A549 (cell line): ENCODE data around the gene CHI3L1. TPM values are rescaled to one million over a fixed set of nuclear protein-coding genes. Genes with fewer than 3 reads are reported as not detected.

Source experiments
- ATAC-seq, 2 experiments: fragments of 200-7000 bp in 1 of 2; fragments of >200 bp in 1 of 2; cut with Nextera tagmentation in 1 of 2; cut with Tn5 transposase in 1 of 2; 3 replicates each; pipeline versions ENCODE4 v1.8.0 to v1.9.1; 2018 to 2020; ENCODE audit warnings: mild to moderate bottlenecking in 1 of 2, moderate library complexity in 1 of 2
- CTCF ChIA-PET: fragments of 300-600 bp; sonication (Branson Sonifier 250); formaldehyde crosslinking; extraction: SDS; loops from one replicate; lab custom pipeline; 2021; ENCODE audit warnings: antibody characterized with exemption, inconsistent platforms; lab: Yijun Ruan, JAX
- POLR2A ChIA-PET: fragments of 350-600 bp; formaldehyde crosslinking; extraction: SDS; loops from one replicate; lab custom pipeline; 2021; ENCODE audit warnings: antibody characterized with exemption, inconsistent platforms; lab: Yijun Ruan, JAX
- DNase-seq, 2 experiments: peaks; one replicate each; pipeline versions ENCODE4 v3.0.0 to v3.0.0-alpha.2; 2011 to 2016; ENCODE audit warnings: low read depth in 1 of 2, low spot score in 1 of 2
- FAIRE-seq: peaks from 2 replicates; lab custom pipeline; 2011; peaks lifted over from hg19 to GRCh38; lab: Jason Lieb, UNC
- H3K27ac ChIP-seq, 2 experiments: fragments of >200 bp; sonication (Bioruptor Twin); formaldehyde crosslinking; 3 replicates each; pipeline ENCODE4 v1.5.1; 2016 to 2017
- H3K4me1 ChIP-seq: fragments of >200 bp; sonication (Bioruptor Twin); formaldehyde crosslinking; 3 replicates; pipeline ENCODE4 v1.6.1; 2016
- H3K4me2 ChIP-seq: fragments of >200 bp; sonication (Bioruptor Twin); formaldehyde crosslinking; 3 replicates; pipeline ENCODE4 v1.6.1; 2016
- H3K4me3 ChIP-seq: fragments of >200 bp; sonication (Bioruptor Twin); formaldehyde crosslinking; 3 replicates; pipeline ENCODE4 v1.5.1; 2016
- H3K9me3 ChIP-seq: fragments of >200 bp; sonication (Bioruptor Twin); formaldehyde crosslinking; 3 replicates; pipeline ENCODE4 v1.6.1; 2016
- BCL3 ChIP-seq: fragments of >200 bp; sonication (Bioruptor Twin); formaldehyde crosslinking; IDR thresholded peaks from 3 replicates; pipeline ENCODE4 v1.6.1; 2016
- CEBPB ChIP-seq, 2 experiments: fragments of >200 bp in 1 of 2; sonication (Bioruptor Twin) in 1 of 2; formaldehyde crosslinking in 1 of 2; IDR thresholded peaks; 2 replicates each; pipeline ENCODE4 v1.6.1; 2012 to 2016
- CHD2 ChIP-seq: fragments of 150-350 bp; IDR thresholded peaks from 2 replicates; pipeline ENCODE4 v1.6.1; 2014; ENCODE audit warnings: low read length; ENCODE audit not compliant: partially characterized antibody
- CHD4 ChIP-seq: fragments of 200-600 bp; sonication (generic); IDR thresholded peaks from 2 replicates; pipeline ENCODE4 v1.6.1; 2016; ENCODE audit warnings: antibody characterized with exemption, mild to moderate bottlenecking, borderline replicate concordance
- CTCF ChIP-seq: fragments of >200 bp; sonication (Bioruptor Twin); formaldehyde crosslinking; IDR thresholded peaks from 3 replicates; pipeline ENCODE4 v1.5.1; 2016
- EHMT2 ChIP-seq: fragments of 200-600 bp; sonication (generic); IDR thresholded peaks from 2 replicates; pipeline ENCODE4 v1.6.1; 2016; ENCODE audit warnings: antibody characterized with exemption, low read depth, mild to moderate bottlenecking, moderate library complexity
- ELK1 ChIP-seq: fragments of 150-350 bp; IDR thresholded peaks from 2 replicates; pipeline ENCODE4 v1.6.1; 2014; ENCODE audit warnings: low read depth, mild to moderate bottlenecking, low read length
- EP300 ChIP-seq, 2 experiments: fragments of >200 bp; sonication (Bioruptor Twin); formaldehyde crosslinking; IDR thresholded peaks; 2 replicates in 1 of 2; 3 replicates in 1 of 2; pipeline ENCODE4 v1.6.1; 2016 to 2017
- FOSL2 ChIP-seq, 2 experiments: fragments of 450-650 bp in 1 of 2; fragments of >200 bp in 1 of 2; sonication (Bioruptor Twin) in 1 of 2; formaldehyde crosslinking; IDR thresholded peaks; 2 replicates each; pipeline versions ENCODE4 v1.5.0 to v1.6.1; 2016 to 2020; ENCODE audit warnings: mild to moderate bottlenecking in 1 of 2, moderate library complexity in 1 of 2
- GATA3 ChIP-seq: IDR thresholded peaks from 2 replicates; pipeline ENCODE4 v1.6.1; 2012; ENCODE audit warnings: borderline replicate concordance
- JUNB ChIP-seq: fragments of >200 bp; sonication (Bioruptor Twin); formaldehyde crosslinking; IDR thresholded peaks from 2 replicates; pipeline ENCODE4 v1.6.1; 2016
- MAX ChIP-seq: IDR thresholded peaks from 2 replicates; pipeline ENCODE4 v1.6.1; 2012
- MAZ ChIP-seq: fragments of 150-350 bp; IDR thresholded peaks from 2 replicates; pipeline ENCODE4 v1.6.1; 2014; ENCODE audit warnings: antibody characterized with exemption, low read depth, low read length, borderline replicate concordance
- RNF2 ChIP-seq: fragments of 200-600 bp; sonication (generic); IDR thresholded peaks from 2 replicates; pipeline ENCODE4 v1.6.1; 2016; ENCODE audit warnings: low read depth, mild to moderate bottlenecking, antibody characterized with exemption, moderate library complexity, borderline replicate concordance
- ZNF302 ChIP-seq: fragments of 250-450 bp; sonication (Bioruptor Pico); IDR thresholded peaks from 2 replicates; pipeline ENCODE4 v1.9.0; 2021; ENCODE audit warnings: inconsistent platforms, mild to moderate bottlenecking, moderate library complexity
- WGBS: methylation state at CpG from one replicate; pipeline ENCODE4 v1.1.6; 2017; ENCODE audit errors: missing lambda C conversion rate; 5-methylcytosine and 5-hydroxymethylcytosine counted together
- polyA plus RNA-seq, 4 experiments: library from polyadenylated mRNA; depleted of rRNA in 3 of 4; stranded (reverse); fragments of >200 nt; fragmentation: RNase III in 1 of 4; extraction: RNeasy Plus Mini Kit Qiagen cat#74134 plus additional on column Dnase treatment in 1 of 4; gene quantifications; 2 replicates in 3 of 4; 3 replicates in 1 of 4; pipeline ENCODE4 v1.2.3, GENCODE V29; 2011 to 2017

The CHI3L1 gene
- polyA plus RNA-seq, 2 of the 4 experiments (the other 2 are of a cell fraction): 0.04 TPM; not detected in 1

GRCh38 chr1:203178821-203179666 lies 7.5 kb downstream of the CHI3L1 start:
- Histone ChIP-seq H3K27ac (peak overlapping the region; percentile 76 to 81; a peak in 5 of 6 replicates), H3K4me3 (no peak overlapping the region), H3K4me2 (peak overlapping the region; percentile 56; the same call in 2 of the 3 replicates), H3K4me1 (peaks cover 30% of the 10 kb centered on the region), H3K9me3 (no peaks in the 10 kb centered on the region)
- TF ChIP-seq MAX (no peak), CTCF (no peak), CHD2 (no peak), EHMT2 (no peak), ELK1 (no peak), BCL3 (no peak), CHD4 (no peak), RNF2 (no peak), EP300 (IDR thresholded peaks at IDR 0.05) (no peak), ZNF302 (CRISPR knock-in tag) (no peak), MAZ (no peak)
- no peak for FAIRE-seq
- 91% methylated on average over 11 of the region's 14 CpGs for WGBS
- ChIA-PET CTCF (interaction anchor here (0.8 to 13.2 kb wide), 8 partner anchors 10 to 140 kb away, joined by 3 to 188 read pairs (median 3); no protein-coding TSS in a partner anchor), POLR2A (no interaction called here)
- no peak for ATAC-seq
- no peak for DNase-seq

GRCh38 chr1:203178083-203178482 lies 8.4 kb downstream of the CHI3L1 start:
- TF ChIP-seq GATA3: no peak
- 0 out of 2 replicates have a peak, but pooled peaks have one; percentile 8 for TF ChIP-seq FOSL2 (IDR thresholded peaks at IDR 0.05)
- no peak for TF ChIP-seq FOSL2 (CRISPR knock-in tag; IDR thresholded peaks at IDR 0.05)
- no peak overlapping the region for H3K4me3 ChIP-seq
- peak overlapping the region; percentile 76 to 81 for H3K27ac ChIP-seq
- FAIRE-seq (peak; percentile 83), ATAC-seq (peak; percentile 55 to 72; a peak in 5 of 6 replicates), DNase-seq (peak; percentile 38 to 42)
- H3K4me1 ChIP-seq: peaks cover 30% of the 10 kb centered on the region
- 27% methylated on average over 5 of the region's 5 CpGs for WGBS
- H3K9me3 ChIP-seq: no peaks in the 10 kb centered on the region
- CTCF ChIA-PET: interaction anchor here (1.3 to 13.2 kb wide), 6 partner anchors 9 to 139 kb away, joined by 3 to 188 read pairs (median 7); no protein-coding TSS in a partner anchor
- POLR2A ChIA-PET: no interaction called here
- H3K4me2 ChIP-seq: peak overlapping the region; percentile 56

GRCh38 chr1:203177470-203178039 lies 8.9 kb downstream of the CHI3L1 start:
- POLR2A ChIA-PET: no interaction called here
- Histone ChIP-seq H3K4me3 (no peak overlapping the region), H3K4me1 (peaks cover 32% of the 10 kb centered on the region), H3K4me2 (peak overlapping the region; percentile 56), H3K27ac (peak overlapping the region; percentile 76 to 81), H3K9me3 (no peaks in the 10 kb centered on the region)
- TF ChIP-seq FOSL2 (IDR thresholded peaks at IDR 0.05) (no peak), FOSL2 (CRISPR knock-in tag; IDR thresholded peaks at IDR 0.05) (peak; percentile 33; the same call in 1 of the 2 replicates), CEBPB (IDR thresholded peaks at IDR 0.05) (no peak), JUNB (peak; percentile 22; the same call in 1 of the 2 replicates)
- no peak for FAIRE-seq
- peak; percentile 29 to 43 for DNase-seq
- 36% methylated on average over 7 of the region's 9 CpGs for WGBS
- CTCF ChIA-PET: interaction anchor here (1.3 to 13.2 kb wide), 4 partner anchors 28 to 138 kb away, joined by 3 to 188 read pairs (median 15); no protein-coding TSS in a partner anchor
- ATAC-seq: peak; percentile 60 to 63
